Head of caudate nucleus (tissue), 42 donors: Measurements from ENCODE around the gene DGKB.

Experiments
- DNase-seq, 42 donors: peaks; one replicate each; pipeline versions ENCODE4 v3.0.0 to v3.0.0-alpha.2; 2020 to 2021; ENCODE audit warnings: mixed read lengths in 7 of 42
- intact Hi-C: fragments of 100-400 bp; cut with DNase I; formaldehyde crosslinking; loops from one replicate; pipeline ENCODE4 v1.15.0; 2022

The DGKB gene

DNA sequence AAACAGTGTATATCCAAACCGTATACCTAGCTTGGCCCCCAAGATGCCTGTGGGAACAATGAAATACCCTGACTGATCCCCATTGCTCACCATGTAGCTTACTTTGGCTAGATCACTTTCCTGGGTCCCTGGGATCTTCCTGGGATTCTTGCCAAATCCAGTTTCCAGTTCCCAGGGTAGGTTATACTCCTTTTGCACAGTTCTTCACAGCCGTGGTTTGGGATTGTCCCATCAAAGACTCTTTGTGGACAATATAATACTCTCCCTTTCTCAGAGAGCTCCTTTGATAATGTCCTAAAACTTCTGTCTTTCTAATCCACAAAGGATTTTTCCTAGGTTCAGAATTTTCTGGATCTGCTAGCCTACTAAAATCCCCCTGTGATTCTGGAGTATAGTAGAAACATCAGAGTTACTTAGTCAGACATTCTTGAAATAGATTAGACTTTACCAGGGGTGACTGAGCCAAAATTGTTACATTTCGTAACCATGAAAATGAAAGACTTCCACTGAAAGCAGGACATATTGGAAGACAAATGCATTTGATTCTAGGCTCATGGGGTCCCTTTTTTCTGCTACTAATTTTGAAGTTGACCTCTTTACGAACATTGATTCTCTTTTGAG, 524.8 kb downstream of the DGKB start:
- DNase-seq: no peak
- intact Hi-C loops: no loop called here

DNA sequence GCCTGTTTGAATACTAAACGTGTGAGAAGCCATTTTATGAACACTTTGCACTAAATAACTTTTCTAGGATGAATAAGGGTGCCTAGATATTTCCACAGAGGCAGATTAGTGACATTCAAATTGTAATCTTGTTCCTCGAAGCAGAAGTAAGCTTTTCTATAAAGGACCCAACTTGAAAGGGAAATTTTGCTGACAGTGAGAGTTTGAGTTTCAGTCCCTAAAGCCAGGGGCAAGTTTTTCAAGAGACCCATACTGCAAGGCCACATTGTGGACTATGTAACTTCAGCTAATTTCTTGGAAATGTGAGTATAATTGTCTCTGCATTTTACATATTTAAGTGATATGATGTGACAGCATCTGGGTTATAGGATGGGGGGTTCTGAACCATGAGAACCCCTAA, 525.8 kb downstream of the DGKB start:
- no peak for DNase-seq
- intact Hi-C loops: no loop called here

DNA sequence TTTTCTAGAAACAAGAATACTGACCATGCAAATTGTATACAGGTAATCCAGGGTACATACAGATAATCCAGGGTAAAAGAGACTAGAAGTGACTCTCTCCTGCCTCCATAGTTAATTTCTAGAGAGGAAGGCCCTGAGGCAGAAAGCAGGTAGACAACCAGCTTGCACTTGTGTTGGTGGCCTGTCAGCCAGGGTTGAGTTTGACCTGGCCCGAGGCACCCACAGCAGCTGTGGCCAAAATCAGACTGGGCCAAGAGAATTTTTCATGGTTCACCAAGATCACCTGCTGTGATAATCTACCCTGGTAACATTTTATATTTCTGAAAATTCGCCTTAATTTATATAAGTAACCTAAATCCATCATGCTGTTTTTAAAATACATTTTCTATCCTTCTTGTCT, 526.6 kb downstream of the DGKB start:
- intact Hi-C loops: no loop called here
- DNase-seq: no peak

DNA sequence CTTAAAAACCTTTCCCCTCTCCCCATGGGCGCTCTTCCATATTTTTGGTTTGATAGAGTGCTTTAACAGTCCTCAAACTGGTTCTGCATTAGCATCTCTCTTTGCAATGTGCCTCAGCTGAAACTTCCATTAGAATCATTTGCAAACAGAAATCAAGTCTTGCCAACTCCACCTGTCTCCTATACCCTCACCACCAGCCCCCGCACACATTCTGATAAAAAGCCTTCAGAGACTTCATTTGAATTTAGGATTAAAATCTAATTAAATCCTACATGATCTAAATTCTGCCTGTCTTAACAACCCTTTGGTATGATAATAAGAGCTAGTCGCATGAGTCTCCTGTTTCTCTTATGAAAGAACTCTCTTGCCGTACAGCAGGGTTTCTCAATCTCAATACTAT, 528.2 kb downstream of the DGKB start:
- intact Hi-C loops: no loop called here
- DNase-seq: peak in 26 of 42 donors; percentile 3 to 67 (median 34)

DNA sequence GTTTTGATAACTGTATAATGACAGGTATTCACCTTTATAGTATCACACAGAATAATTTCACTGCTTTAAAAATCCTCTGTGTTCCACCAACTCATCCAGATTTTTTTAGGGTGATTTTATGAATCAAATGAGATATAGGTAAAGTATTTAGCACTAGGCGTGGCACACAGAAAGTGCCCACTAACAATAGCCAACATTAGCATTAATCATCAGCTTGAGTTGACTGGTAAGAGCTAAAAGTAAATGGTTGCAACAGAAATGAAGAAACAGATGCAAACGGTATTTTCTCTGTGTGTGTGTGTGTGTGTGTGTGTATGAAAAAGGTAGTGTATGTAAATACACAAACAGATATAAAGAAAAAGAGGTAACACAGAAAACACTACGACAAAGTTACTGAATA, 534.3 kb downstream of the DGKB start:
- intact Hi-C loops: no loop called here

DNA sequence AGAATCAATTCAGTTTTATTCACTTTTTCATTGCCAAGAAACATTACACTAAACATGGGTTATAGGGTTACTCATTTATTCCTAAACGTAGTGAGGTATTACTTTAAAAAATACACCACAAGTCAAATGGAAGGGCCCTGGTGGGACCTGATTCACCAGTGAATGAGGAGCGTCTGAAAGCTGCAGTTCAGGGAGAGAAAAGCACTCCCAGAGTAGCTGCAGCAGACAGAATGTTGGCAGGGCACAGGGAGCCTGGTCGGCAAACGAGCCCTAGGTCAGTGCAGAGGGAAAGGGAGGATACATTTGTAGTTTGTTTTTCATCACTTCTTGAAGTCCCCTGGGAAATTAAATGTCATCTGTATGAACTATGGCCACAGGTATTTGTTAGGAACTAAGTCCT, 551.4 kb downstream of the DGKB start:
- intact Hi-C loops: no loop called here
- DNase-seq: peak in 6 of 42 donors; percentile 3 to 48 (median 14)

More for the DNA sequence above, 534.3 kb downstream of the DGKB start:
- DNase-seq: no peak

DNA sequence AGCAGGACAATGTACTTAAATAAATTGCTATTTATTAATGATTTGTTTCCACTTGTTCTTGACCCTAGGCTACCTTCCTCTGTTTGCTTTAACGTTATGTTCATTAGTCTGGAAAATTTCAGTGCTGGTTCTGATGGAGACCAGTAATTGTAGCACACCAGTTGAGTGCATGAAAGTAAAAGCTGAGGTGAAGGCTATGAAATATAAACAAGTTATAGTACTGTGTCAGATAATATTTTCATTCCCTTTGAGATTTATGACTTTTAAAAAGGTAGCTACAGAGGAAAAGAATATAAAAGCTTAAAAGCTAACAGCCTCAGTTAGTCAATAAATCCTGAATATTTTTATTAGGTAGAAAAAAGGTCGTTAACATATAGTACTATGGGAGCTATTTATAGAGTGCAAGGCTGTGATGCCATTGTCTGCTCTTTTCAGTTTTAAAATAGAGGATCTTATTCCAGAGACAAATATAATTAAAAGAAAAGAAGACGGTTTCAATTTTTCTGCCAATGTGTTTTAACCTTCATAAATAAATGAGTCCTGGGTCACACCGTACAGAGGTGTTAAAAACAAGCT, 561.3 kb downstream of the DGKB start:
- DNase-seq: no peak
- intact Hi-C loops: no loop called here

DNA sequence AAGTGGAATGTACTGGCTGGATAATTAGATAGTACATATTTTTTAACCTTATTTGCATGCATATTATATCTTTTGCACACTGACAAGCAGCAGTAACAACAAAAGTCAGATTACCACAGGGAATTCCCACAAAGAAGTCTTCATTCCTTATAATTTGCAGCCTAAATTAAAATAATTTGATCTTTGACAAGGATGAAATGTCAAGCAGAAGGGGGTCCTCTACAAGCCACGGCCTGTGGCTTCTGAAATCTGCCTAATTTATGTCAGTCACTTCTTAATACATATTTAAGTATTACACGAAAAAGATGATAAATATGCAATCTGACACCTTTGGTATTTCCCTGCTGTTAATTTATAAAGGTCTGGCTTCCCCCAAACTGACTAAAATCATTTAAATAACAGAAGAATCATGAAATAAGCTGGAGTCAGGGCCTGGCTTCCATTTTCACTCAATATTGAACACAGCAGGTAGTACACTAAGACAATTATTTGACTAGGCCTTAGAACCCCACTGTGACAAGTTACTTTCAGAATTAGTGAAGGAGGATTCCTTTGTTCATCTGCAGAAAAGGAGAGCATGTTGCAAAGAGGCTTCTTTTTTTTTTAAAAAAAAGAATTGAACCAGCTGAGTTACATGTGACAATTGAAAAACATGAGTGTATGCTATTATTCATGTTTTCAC, 562.0 kb downstream of the DGKB start:
- intact Hi-C loops: no loop called here
- no peak for DNase-seq

DNA sequence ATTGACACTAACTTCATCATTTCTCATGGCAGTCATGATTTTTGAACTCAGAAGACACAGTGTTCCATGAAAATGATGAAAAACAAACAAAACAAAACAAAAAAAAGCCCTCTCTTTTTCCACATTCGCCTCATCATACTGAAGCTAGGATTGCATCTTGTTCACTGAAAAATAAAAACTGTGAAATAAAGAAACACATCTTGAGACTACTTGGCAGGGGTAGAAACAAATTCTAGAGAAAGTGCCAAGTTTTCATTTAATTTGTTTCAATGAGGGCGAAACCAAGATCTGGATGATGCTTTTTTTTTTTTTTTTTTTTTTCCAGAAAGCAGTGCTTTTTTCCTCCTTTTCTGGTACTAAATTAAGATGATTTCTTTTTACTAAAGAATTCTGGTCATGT, 562.7 kb downstream of the DGKB start:
- no peak for DNase-seq
- intact Hi-C loops: no loop called here

DNA sequence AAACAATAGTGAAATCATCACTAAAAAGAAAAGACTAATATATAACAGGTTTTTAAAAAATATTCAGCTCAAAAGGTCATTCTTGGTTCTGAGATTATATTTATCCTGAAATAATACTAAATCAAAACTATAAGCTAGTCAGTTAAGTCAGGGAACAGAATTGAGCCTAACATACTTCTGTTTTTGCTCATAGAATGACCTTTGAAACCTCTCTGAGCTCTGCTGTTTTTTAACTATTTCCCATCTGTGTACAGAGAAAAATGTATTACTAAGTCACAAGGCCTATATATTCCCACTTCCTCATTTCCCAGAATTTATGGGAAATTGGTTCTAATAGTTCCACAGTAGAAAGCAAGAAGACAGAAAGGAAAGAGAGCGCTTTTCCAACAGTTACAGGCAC, 566.3 kb downstream of the DGKB start:
- intact Hi-C loops: no loop called here
- DNase-seq: no peak

DNA sequence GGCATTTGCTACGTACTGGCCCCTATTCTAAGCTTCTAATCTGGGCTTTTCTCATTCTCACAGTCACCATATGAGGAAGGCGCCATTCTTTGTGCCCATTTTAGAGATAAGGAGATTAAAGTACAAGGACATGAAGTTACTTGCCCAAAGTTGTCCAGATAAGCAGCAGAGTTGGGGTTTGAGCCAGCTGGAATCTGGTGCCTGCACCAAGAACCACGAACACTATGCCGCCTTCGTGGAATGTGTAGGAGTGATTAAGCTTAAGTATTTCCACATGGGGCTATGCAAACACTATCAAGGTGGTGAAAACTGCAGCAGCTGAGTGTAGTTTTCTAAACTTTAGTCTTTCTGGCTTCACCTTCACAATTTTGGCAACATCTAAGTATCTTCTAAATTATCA, 570.4 kb downstream of the DGKB start:
- intact Hi-C loops: no loop called here
- no peak for DNase-seq

DNA sequence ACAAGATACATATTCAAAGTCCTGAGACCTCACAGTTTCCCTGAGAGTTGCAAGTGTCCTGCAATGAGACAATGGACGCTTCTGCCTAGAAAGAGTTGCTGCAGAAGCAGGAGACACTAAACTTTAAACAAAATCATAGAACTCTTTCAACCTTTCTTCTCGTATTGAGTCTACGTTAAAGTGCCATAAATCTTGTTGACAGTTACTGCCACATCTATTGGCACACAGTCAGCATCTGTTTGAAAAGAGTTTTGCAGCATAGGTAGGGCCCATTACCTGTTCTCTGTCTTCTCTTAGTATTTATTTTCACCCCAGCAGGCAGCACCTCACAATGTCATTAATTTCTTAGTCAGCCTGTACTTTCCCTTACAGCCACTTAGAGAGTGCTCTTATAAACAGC, 577.8 kb downstream of the DGKB start:
- no peak for DNase-seq
- intact Hi-C loops: no loop called here

DNA sequence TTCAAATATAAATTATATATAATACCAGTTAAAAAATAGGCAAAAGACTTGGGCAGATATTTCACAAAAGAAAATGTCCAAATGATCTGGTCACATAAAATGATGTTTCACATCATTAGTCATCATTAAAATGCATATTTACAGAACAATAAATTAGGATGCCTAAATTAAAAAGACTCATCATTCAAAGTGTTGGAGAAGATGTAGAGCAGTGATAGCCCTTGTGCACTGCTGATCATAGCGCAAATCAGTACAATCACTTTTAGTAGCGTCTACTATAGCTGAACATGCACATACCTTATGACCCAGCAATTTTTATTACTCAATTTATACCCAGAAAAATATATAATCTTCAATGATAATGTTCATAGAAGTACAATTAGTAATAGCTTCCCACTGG, 579.8 kb downstream of the DGKB start:
- no peak for DNase-seq
- intact Hi-C loops: no loop called here

DNA sequence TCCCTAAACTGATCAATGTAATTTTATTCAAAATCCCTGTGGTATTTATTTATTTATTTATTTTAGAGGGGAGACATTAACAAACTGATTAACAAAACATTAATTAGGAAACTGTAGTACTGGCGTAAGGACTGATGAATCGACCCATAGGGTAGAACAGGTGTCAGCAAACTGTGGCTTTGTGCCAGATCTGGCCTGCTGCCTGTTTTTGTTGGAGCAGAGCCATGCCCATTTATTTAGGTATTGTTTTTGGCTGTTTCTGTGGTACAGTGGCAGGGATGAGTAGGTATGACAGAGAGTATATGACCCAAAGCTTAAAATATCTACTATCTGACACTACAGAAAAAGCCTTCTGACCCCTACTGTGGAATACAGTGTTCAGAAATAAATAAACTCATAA, 580.6 kb downstream of the DGKB start:
- no peak for DNase-seq

DNA sequence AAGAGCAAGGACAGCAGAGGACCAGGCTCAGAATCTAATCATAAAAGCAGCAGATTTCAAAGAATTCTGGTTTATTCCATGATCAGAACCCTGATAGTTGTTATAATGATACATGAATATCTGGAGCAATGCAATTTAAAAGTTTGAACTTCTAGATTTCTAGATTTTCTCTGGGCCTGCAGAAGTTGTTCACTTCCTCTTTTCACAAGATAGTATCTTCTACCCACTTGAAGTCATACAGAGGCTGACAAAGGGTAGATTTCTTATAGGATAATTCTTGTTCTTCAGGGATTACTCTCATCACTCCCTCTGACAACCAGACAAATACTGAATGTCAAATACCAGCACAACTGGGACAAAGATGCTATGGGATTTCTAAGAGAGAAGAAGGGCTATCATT, 593.1 kb downstream of the DGKB start:
- intact Hi-C loops: no loop called here
- DNase-seq: no peak

More for the DNA sequence above, 580.6 kb downstream of the DGKB start:
- intact Hi-C loops: no loop called here

DNA sequence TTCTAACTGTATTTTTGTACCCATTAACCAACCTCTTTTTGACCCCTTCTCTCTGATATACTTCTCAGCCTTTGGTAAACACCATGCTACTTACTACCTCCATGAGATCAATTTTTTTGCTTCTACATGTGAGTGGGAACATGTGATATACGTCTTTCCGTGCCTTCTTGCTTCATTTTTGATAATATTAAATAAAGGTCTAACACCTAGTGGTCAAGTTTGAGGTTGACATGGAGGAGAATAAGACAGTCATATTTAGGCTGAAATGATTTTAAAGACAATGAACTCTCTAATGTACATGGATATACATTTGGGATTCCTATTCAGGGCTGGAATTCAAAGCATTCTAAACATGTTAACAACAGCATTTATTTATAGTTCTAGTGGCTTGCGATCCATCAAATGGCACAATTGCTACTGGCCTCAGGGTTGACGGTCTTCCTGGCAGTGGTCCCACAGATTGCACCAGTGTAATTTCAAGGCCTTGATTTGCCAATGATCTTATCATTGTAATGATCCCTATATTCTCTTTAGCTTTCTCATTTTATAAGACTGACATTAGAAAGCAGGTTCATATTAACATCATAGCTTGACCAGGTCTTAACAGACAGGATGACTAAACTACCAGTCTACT, 597.2 kb downstream of the DGKB start:
- intact Hi-C loops: no loop called here
- DNase-seq: no peak

DNA sequence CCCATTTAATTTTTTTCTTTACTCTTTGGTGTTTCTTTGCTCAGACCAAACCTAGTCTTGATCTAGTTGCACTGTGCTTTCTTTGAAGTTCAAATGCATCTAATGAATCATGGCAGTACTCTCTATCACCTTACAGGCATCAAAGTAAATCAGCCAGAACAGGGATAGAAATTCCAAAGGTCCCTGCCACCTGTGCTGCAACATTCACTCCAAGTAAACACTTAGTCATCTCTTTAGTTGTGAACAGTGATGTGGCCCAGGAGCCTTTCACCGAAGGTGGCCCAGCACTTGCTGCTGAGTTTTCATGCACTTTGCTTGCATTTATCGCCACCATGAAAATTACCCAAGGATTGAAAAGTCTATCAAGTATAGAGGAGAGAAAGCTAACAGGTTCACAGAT, 599.0 kb downstream of the DGKB start:
- intact Hi-C loops: no loop called here
- DNase-seq: no peak

DNA sequence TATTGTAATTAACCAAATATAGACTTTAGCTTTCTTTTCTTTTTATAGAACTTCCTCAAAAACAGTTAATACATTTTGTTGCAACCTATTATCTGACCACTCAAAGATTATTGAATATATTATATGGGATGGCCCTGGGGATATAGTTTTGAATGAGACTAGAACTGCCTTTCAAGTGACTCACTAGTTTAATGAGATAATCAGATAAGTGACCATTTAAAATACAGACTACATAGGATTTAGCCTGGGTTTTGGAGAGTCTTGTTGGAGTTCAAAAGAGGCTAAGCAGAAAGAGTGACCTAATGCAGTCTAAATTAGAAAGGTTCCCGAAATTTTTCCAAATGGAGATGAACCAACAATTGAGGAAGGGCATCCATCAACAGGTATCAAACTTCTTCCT, 607.9 kb downstream of the DGKB start:
- DNase-seq: no peak
- intact Hi-C loops: no loop called here

DNA sequence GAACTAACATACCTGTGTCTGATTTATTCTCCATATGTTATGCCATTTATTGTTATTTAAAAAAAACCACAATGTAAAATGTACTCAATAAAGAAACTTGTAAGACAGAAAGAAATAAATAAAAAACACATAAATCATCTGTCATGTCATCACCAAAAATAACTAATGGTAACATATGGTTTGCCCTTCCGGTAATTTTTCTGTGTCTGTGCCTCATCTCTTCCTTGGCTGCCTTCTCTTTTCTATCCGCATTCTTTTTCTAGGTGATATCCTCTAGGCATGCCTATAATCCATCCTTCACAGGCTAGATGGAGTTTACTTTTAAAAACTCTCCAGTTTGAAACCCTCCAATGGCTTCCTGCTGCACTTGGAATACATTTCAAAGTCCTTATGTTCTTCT, 609.1 kb downstream of the DGKB start:
- no peak for DNase-seq
- intact Hi-C loops: no loop called here

DNA sequence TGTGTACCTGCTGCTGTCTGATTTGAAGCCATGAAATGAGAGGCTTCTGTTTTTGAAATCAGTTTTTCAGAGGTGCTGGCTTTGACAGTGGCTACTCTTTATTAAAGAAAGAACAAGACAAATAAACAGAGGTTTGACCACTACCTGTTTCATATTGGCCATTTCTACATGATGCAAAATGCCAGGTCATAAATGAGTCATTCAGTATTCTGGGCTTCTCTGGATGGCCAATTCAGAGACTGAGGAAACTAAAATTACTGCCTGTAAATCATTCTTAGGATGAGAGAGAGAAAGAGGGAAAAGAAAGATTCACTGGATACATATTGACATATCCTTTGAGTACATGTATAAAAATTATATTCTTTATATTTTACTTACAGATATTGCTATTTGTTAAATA, 609.8 kb downstream of the DGKB start:
- no peak for DNase-seq
- intact Hi-C loops: no loop called here

DNA sequence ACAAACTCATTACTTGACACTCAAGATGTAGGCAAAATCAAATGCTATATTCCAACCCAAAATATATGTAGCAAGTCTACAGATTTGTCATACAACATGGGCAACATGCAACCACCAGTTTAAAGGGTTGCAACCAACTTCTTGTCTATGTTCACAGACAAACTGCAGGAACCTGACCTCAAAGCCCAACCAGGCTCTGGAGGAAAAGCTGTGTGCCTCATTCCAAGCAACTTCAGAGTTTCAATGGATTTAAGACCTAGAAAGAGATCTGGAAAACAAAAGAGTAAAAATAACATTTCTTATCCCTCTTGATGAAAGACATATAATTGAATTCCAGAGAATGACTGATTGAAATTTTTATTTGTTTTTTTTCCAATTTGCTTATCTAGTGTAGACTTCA, 612.6 kb downstream of the DGKB start:
- intact Hi-C loops: no loop called here

More for the DNA sequence above, 612.6 kb downstream of the DGKB start:
- no peak for DNase-seq
